A375 (cell line): ENCODE results near the gene ACADVL. TPM values are rescaled to one million over a fixed set of nuclear protein-coding genes. Genes with fewer than 3 reads are reported as not detected.

Experiments used
- small RNA-seq: library from RNA; depleted of rRNA; stranded (forward); fragments of <200 nt; gene quantifications from one replicate; pipeline ENCODE3, GENCODE V24; 2014
- total RNA-seq: library from RNA; depleted of rRNA; stranded (reverse); fragments of >200 nt; shearing (Covaris generic); gene quantifications from 2 replicates; pipeline ENCODE4 v1.2.3, GENCODE V29; 2014; rRNA removed

Gene ACADVL
- 659 and 664 TPM in 2 replicates for total RNA-seq

GRCh38 chr17:7219812-7220592, at the start of gene ACADVL, which contains the start of gene DLG4:
ACADVL (plus strand) TSS chr17:7219938; CDS start chr17:7219985, 47 bp downstream.
DLG4 (minus strand) TSS chr17:7219836.

GRCh38 chr17:7179317-7180254, 40.2 kb upstream of the ACADVL start, which contains the start of gene ASGR1:
ASGR1 (minus strand) TSS chr17:7179370; CDS start chr17:7178563, 807 bp downstream.

GRCh38 chr17:7234083-7234951, 14.6 kb downstream of the ACADVL start, which contains the start of gene DVL2:
DVL2 (minus strand) TSS chr17:7234517; CDS start chr17:7234262, 255 bp downstream.

GRCh38 chr17:7239091-7240027, 19.6 kb downstream of the ACADVL start, which contains the start of gene PHF23:
PHF23 (minus strand) TSS chr17:7239457; CDS start chr17:7239279, 178 bp downstream.

DNA sequence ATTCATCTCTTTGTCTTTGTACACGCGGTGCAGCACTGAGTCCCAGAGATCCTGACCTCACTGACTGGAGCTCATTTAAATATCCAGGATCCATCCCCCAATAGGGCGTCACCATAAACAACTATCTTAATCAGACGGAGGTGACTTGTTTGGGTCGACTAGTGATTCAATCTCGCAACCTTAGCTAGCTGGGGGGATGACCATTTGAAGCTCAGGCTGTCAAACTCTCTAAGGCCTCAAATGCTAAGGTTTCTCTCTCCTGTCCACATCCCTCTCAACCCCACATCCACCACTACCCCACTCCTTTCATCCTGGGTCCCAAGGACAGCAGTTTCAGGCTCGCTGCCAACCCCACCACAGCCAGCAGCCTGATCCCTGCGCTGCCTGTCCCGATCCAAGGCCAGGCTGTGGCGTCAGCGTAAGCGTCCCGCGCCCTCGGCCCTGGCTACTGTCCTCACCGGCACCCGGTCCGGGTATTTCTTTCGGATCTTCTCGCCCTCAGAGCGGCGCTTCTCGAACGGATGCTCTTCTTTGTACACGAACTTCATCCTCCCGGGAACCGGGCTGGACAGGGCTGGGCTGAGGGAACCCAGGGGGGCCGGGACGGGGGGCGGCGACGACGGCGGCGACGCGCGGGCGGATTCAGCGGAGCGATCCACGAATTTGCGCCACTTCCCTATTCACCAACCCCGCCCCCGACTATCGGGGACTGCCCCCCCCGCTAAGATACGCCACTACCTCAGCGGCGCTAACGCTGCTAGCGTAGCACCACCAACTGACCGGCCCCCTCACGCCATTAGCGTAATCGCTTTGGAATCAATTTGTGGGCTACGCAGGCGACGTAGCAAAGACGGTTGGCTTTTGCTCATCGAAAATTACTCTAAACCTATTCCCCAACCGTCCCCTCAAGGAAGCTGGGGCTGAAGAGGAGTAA, 22.3 kb downstream of the ACADVL start, which contains the start of gene GABARAP:
TSS of gene GABARAP (minus strand) at position 667 of the 934 bp plus-strand sequence. CDS start at position 548, 119 bp downstream.

DNA sequence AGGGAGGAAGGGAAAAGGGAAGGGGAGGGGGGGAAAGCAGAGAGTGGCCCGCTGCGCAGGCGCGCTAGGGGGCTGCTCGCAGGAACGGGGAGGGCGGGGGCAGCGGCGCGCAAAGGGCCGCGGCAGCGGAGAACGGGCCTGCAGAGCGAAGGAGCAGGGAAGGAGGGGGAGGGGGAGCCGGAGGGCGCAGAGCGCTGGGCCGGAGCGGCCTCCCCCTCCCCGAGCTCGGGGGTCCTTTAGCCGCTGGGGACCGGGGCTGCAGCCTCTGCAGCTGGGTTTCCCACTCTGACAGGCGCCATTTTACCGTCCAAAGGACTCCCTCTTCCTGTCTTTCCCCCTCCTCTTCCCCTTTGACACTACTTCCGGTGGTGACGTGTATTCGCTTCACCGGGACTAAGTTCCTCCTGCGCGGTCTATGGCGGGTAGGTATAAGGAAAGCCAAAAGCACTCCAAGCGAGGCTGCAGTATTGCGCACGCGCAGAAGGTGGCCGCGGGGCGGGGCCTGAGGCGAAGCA, 32.0 kb downstream of the ACADVL start, which contains the start of gene CTDNEP1:
TSS of gene CTDNEP1 (minus strand) at position 74 of the 515 bp plus-strand sequence. CDS start 438 bp downstream, outside the sequence.

DNA sequence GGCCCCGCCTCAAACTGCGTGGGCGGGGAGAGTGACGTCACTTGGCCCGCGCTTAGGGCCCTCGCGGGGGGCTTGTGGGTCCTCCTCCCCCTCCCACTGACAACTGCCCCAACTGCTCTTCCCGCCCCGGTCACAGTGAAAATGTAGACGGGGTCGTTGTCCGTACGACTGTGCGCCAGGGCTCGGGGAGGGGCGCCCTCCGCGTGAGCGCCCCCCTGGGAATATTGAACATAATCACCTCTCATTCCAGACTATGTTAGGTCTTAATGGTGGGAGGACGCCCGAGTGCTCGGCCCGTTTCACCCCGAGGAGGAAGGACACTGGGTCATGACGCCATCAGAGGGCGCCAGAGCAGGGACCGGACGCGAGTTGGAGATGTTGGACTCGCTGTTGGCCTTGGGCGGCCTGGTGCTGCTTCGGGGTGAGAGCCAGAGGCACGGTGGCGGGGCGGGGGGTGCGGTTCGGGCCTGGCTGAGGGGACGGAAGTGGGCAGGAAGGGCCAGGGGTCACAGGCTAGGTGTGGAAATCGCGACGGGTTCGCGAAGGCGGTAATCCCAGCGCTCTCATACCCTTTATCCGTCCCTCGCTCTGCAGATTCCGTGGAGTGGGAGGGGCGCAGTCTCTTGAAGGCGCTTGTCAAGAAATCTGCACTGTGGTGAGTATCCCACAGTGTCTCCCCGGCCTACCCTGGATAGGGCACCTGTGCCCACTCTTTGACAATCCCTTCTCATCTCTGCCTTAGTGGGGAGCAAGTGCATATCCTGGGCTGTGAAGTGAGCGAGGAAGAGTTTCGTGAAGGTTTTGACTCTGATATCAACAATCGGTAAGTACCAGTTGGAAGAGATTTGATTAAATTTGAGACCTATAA, 32.7 kb downstream of the ACADVL start, which contains the start of gene ELP5:
TSS of gene ELP5 (plus strand) at position 40 of the 868 bp plus-strand sequence. CDS start at position 376, 336 bp downstream.

GRCh38 chr17:7262192-7262934, 42.6 kb downstream of the ACADVL start, which contains the start of gene CLDN7:
CLDN7 (minus strand) TSS chr17:7262478; CDS start chr17:7262043, 435 bp downstream.

Small RNAs within 50 kb of the gene (small RNA-seq; reads per million reads assigned to genes)
- gene AC120057.4 (not detected), gene MIR324 (0.46 reads per million, percentile 17 among the genes with 10 or more reads in this experiment), gene RF00019 (not detected)

Other genes starting within 250 kb of the ACADVL start
- gene ALOX12, start 223.9 kb upstream of the ACADVL start, total RNA-seq: not detected in 2 replicates
- 89.7 and 140 TPM in 2 replicates for gene RNASEK, start 207.3 kb upstream of the ACADVL start, total RNA-seq
- not detected in 2 replicates for gene BCL6B, start 196.9 kb upstream of the ACADVL start, total RNA-seq
- gene SLC16A13, start 183.9 kb upstream of the ACADVL start, total RNA-seq: 0.53 and 0.79 TPM in 2 replicates
- gene SLC16A11, start 175.8 kb upstream of the ACADVL start, total RNA-seq: not detected in 2 replicates
- not detected in 2 replicates for gene CLEC10A, start 139.7 kb upstream of the ACADVL start, total RNA-seq
- not detected in 2 replicates for gene ASGR2, start 105.1 kb upstream of the ACADVL start, total RNA-seq
- gene ASGR1, start 40.6 kb upstream of the ACADVL start, total RNA-seq: 2.0 and 3.1 TPM in 2 replicates
- gene DLG4, start 102 bp upstream of the ACADVL start, total RNA-seq: 18.1 and 25.8 TPM in 2 replicates
- gene DVL2, start 14.6 kb downstream of the ACADVL start, total RNA-seq: 67.9 and 69.8 TPM in 2 replicates
- gene PHF23, start 19.5 kb downstream of the ACADVL start, total RNA-seq: 52.4 and 54.4 TPM in 2 replicates
- 147 and 165 TPM in 2 replicates for gene GABARAP, start 22.5 kb downstream of the ACADVL start, total RNA-seq
- gene CTDNEP1, start 31.8 kb downstream of the ACADVL start, total RNA-seq: 53.1 and 75.3 TPM in 2 replicates
- gene ELP5, start 32.3 kb downstream of the ACADVL start, total RNA-seq: 69.7 and 99.4 TPM in 2 replicates
- gene CLDN7, start 42.5 kb downstream of the ACADVL start, total RNA-seq: 0.49 and 0.50 TPM in 2 replicates
- 0.05 TPM in 1 of 2 replicates, not detected in the other for gene SLC2A4, start 61.8 kb downstream of the ACADVL start, total RNA-seq
- not detected in 2 replicates for gene YBX2, start 74.7 kb downstream of the ACADVL start, total RNA-seq
- 1,009 and 1,089 TPM in 2 replicates for gene EIF5A, start 87.7 kb downstream of the ACADVL start, total RNA-seq
- 97.9 and 100 TPM in 2 replicates for gene GPS2, start 95.4 kb downstream of the ACADVL start, total RNA-seq
- gene NEURL4, start 109.4 kb downstream of the ACADVL start, total RNA-seq: 14.2 and 17.0 TPM in 2 replicates
- gene ACAP1, start 116.6 kb downstream of the ACADVL start, total RNA-seq: 2.5 and 5.1 TPM in 2 replicates
- gene KCTD11, start 132.2 kb downstream of the ACADVL start, total RNA-seq: 5.3 and 7.2 TPM in 2 replicates
- not detected in 2 replicates for gene TMEM95, start 135.2 kb downstream of the ACADVL start, total RNA-seq
- gene TNK1, start 161.2 kb downstream of the ACADVL start, total RNA-seq: 1.0 and 2.4 TPM in 2 replicates
- gene PLSCR3, start 174.6 kb downstream of the ACADVL start, total RNA-seq: 32.1 and 34.0 TPM in 2 replicates
- gene TMEM256, start 184.2 kb downstream of the ACADVL start, total RNA-seq: 111 and 127 TPM in 2 replicates
- 9.7 and 10.0 TPM in 2 replicates for gene NLGN2, start 187.9 kb downstream of the ACADVL start, total RNA-seq
- not detected in 2 replicates for gene SPEM1, start 200.4 kb downstream of the ACADVL start, total RNA-seq
- gene SPEM2, start 205.7 kb downstream of the ACADVL start, total RNA-seq: not detected in 2 replicates
- not detected in 2 replicates for gene SPEM3, start 208.9 kb downstream of the ACADVL start, total RNA-seq
- gene TMEM102, start 215.5 kb downstream of the ACADVL start, total RNA-seq: 4.0 and 7.8 TPM in 2 replicates
- gene FGF11, start 219.6 kb downstream of the ACADVL start, total RNA-seq: 0.38 and 0.98 TPM in 2 replicates
- gene CHRNB1, start 225.1 kb downstream of the ACADVL start, total RNA-seq: 6.1 and 6.9 TPM in 2 replicates